ENCODE results near the gene PAGE4. TPM values are rescaled to one million over a fixed set of nuclear protein-coding genes. Genes with fewer than 3 reads are reported as not detected.

PAGE4 gene
- total and polyA plus RNA-seq, 2 of the 13 experiments (the other 11 are each of a cell fraction or from before 2014, with no cell fraction given) = 1.1 TPM; not detected in 1

DNA sequence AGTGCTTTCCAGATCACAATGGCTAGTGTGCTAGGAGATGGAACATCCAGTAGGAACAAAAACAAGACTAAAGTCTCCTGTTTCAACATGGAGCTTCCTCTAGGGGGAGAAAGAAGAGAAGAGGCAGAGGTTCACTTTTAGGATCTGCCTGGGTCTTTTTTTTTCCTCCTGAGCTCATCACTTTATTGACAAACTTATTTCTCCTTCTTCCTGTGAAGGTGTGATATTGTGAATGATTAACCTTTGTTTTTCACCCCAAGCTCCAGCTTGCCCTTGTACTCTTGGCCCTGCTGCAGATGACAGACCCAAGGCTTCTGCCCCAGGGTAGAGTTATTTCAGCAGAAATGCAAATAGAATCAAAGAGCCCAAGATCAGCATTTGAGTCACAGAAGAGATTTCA, 13.5 kb downstream of the PAGE4 start (continued):
- TF ChIP-seq, protein P1, sequence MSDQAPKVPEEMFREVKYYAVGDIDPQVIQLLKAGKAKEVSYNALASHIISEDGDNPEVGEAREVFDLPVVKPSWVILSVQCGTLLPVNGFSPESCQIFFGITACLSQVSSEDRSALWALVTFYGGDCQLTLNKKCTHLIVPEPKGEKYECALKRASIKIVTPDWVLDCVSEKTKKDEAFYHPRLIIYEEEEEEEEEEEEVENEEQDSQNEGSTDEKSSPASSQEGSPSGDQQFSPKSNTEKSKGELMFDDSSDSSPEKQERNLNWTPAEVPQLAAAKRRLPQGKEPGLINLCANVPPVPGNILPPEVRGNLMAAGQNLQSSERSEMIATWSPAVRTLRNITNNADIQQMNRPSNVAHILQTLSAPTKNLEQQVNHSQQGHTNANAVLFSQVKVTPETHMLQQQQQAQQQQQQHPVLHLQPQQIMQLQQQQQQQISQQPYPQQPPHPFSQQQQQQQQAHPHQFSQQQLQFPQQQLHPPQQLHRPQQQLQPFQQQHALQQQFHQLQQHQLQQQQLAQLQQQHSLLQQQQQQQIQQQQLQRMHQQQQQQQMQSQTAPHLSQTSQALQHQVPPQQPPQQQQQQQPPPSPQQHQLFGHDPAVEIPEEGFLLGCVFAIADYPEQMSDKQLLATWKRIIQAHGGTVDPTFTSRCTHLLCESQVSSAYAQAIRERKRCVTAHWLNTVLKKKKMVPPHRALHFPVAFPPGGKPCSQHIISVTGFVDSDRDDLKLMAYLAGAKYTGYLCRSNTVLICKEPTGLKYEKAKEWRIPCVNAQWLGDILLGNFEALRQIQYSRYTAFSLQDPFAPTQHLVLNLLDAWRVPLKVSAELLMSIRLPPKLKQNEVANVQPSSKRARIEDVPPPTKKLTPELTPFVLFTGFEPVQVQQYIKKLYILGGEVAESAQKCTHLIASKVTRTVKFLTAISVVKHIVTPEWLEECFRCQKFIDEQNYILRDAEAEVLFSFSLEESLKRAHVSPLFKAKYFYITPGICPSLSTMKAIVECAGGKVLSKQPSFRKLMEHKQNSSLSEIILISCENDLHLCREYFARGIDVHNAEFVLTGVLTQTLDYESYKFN (CRISPR knock-in tag; conservative IDR thresholded peaks at IDR 0.05) = peak; percentile 93
- TF ChIP-seq KDM4B (CRISPR knock-in tag; IDR thresholded peaks at IDR 0.05) (no peak), HNRNPH1 (optimal IDR thresholded peaks at IDR 0.05; ENCODE audit: low read depth, low read length) (no peak), FOXK1 (CRISPR knock-in tag; IDR thresholded peaks at IDR 0.05; ENCODE audit: borderline replicate concordance, low read depth) (no peak), ZNF160 (CRISPR knock-in tag; IDR thresholded peaks at IDR 0.05) (no peak), GABPA (IDR thresholded peaks at IDR 0.05; ENCODE audit: low read depth, low read length) (no peak), GABPA (CRISPR knock-in tag; IDR thresholded peaks at IDR 0.05; ENCODE audit: low read depth) (peak; percentile 60), POGZ (CRISPR knock-in tag; IDR thresholded peaks at IDR 0.05) (0 out of 2 replicates have a peak, but pooled peaks have one; percentile 27), TBL1XR1 (IDR thresholded peaks at IDR 0.05; ENCODE audit: borderline replicate concordance, low read length, partially characterized antibody) (no peak), ZKSCAN8 (CRISPR knock-in tag; IDR thresholded peaks at IDR 0.05; ENCODE audit: borderline replicate concordance) (no peak), FOXP1 (IDR thresholded peaks at IDR 0.05) (no peak), FOXP1 (CRISPR knock-in tag; IDR thresholded peaks at IDR 0.05) (peak; percentile 50; the same call in 1 of the 2 replicates)
- TF ChIP-seq, protein P2, sequence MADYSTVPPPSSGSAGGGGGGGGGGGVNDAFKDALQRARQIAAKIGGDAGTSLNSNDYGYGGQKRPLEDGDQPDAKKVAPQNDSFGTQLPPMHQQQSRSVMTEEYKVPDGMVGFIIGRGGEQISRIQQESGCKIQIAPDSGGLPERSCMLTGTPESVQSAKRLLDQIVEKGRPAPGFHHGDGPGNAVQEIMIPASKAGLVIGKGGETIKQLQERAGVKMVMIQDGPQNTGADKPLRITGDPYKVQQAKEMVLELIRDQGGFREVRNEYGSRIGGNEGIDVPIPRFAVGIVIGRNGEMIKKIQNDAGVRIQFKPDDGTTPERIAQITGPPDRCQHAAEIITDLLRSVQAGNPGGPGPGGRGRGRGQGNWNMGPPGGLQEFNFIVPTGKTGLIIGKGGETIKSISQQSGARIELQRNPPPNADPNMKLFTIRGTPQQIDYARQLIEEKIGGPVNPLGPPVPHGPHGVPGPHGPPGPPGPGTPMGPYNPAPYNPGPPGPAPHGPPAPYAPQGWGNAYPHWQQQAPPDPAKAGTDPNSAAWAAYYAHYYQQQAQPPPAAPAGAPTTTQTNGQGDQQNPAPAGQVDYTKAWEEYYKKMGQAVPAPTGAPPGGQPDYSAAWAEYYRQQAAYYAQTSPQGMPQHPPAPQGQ (CRISPR knock-in tag; IDR thresholded peaks at IDR 0.05; ENCODE audit: borderline replicate concordance) = no peak
- TF ChIP-seq, protein P3, sequence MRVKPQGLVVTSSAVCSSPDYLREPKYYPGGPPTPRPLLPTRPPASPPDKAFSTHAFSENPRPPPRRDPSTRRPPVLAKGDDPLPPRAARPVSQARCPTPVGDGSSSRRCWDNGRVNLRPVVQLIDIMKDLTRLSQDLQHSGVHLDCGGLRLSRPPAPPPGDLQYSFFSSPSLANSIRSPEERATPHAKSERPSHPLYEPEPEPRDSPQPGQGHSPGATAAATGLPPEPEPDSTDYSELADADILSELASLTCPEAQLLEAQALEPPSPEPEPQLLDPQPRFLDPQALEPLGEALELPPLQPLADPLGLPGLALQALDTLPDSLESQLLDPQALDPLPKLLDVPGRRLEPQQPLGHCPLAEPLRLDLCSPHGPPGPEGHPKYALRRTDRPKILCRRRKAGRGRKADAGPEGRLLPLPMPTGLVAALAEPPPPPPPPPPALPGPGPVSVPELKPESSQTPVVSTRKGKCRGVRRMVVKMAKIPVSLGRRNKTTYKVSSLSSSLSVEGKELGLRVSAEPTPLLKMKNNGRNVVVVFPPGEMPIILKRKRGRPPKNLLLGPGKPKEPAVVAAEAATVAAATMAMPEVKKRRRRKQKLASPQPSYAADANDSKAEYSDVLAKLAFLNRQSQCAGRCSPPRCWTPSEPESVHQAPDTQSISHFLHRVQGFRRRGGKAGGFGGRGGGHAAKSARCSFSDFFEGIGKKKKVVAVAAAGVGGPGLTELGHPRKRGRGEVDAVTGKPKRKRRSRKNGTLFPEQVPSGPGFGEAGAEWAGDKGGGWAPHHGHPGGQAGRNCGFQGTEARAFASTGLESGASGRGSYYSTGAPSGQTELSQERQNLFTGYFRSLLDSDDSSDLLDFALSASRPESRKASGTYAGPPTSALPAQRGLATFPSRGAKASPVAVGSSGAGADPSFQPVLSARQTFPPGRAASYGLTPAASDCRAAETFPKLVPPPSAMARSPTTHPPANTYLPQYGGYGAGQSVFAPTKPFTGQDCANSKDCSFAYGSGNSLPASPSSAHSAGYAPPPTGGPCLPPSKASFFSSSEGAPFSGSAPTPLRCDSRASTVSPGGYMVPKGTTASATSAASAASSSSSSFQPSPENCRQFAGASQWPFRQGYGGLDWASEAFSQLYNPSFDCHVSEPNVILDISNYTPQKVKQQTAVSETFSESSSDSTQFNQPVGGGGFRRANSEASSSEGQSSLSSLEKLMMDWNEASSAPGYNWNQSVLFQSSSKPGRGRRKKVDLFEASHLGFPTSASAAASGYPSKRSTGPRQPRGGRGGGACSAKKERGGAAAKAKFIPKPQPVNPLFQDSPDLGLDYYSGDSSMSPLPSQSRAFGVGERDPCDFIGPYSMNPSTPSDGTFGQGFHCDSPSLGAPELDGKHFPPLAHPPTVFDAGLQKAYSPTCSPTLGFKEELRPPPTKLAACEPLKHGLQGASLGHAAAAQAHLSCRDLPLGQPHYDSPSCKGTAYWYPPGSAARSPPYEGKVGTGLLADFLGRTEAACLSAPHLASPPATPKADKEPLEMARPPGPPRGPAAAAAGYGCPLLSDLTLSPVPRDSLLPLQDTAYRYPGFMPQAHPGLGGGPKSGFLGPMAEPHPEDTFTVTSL (CRISPR knock-in tag; IDR thresholded peaks at IDR 0.05; ENCODE audit: borderline replicate concordance) = peak; percentile 62; the same call in 1 of the 2 replicates
- TF ChIP-seq, protein P4, sequence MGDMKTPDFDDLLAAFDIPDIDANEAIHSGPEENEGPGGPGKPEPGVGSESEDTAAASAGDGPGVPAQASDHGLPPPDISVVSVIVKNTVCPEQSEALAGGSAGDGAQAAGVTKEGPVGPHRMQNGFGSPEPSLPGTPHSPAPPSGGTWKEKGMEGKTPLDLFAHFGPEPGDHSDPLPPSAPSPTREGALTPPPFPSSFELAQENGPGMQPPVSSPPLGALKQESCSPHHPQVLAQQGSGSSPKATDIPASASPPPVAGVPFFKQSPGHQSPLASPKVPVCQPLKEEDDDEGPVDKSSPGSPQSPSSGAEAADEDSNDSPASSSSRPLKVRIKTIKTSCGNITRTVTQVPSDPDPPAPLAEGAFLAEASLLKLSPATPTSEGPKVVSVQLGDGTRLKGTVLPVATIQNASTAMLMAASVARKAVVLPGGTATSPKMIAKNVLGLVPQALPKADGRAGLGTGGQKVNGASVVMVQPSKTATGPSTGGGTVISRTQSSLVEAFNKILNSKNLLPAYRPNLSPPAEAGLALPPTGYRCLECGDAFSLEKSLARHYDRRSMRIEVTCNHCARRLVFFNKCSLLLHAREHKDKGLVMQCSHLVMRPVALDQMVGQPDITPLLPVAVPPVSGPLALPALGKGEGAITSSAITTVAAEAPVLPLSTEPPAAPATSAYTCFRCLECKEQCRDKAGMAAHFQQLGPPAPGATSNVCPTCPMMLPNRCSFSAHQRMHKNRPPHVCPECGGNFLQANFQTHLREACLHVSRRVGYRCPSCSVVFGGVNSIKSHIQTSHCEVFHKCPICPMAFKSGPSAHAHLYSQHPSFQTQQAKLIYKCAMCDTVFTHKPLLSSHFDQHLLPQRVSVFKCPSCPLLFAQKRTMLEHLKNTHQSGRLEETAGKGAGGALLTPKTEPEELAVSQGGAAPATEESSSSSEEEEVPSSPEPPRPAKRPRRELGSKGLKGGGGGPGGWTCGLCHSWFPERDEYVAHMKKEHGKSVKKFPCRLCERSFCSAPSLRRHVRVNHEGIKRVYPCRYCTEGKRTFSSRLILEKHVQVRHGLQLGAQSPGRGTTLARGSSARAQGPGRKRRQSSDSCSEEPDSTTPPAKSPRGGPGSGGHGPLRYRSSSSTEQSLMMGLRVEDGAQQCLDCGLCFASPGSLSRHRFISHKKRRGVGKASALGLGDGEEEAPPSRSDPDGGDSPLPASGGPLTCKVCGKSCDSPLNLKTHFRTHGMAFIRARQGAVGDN (CRISPR knock-in tag; IDR thresholded peaks at IDR 0.05) = no peak
